ENCODE data around the gene FAN1. TPM values are rescaled to one million over a fixed set of nuclear protein-coding genes. Genes with fewer than 3 reads are reported as not detected.

The FAN1 gene
- total RNA-seq, 1 experiment from 2014 or later = 10.2 TPM

- CTCF ChIA-PET = no interaction called here
- no peaks in the 10 kb centered on the region for H3K36me3 ChIP-seq (ENCODE audit: low read depth)
Measured at GRCh38 chr15:30917013-30917412, 13.3 kb downstream of the FAN1 start.

GRCh38 chr15:30917675-30918074 lies 14.0 kb downstream of the FAN1 start:
- Histone ChIP-seq H2AFZ (no peak overlapping the region), H3K79me2 (ENCODE audit: low read depth) (no peaks in the 10 kb centered on the region), H3K9me2 (ENCODE audit: insufficient read depth) (no peaks in the 10 kb centered on the region), H3K27ac (no peak overlapping the region), H3F3A (ENCODE audit: insufficient read depth, low read depth) (no peaks in the 10 kb centered on the region), H3K9me3 (ENCODE audit: insufficient read depth, low read depth) (no peaks in the 10 kb centered on the region), H3K4me2 (no peak overlapping the region), H3K27me3 (ENCODE audit: insufficient read depth, low read depth) (no peaks in the 10 kb centered on the region), H3K4me3 (no peak overlapping the region), H3K36me3 (ENCODE audit: low read depth) (no peaks in the 10 kb centered on the region), H4K20me1 (ENCODE audit: insufficient read depth) (no peaks in the 10 kb centered on the region), H3K4me1 (replicated peaks; ENCODE audit: insufficient read depth) (no peaks in the 10 kb centered on the region)
- no peak for DNase-seq
- ChIA-PET CTCF (interaction anchor here (0.5 kb wide), 1 partner anchor 710 kb away, joined by 4 read pairs; no protein-coding TSS in a partner anchor), POLR2A (ENCODE audit: unreplicated experiment) (no interaction called here)
- intact Hi-C loops (cut with micrococcal nuclease; ENCODE audit: unreplicated experiment) = no loop called here
- no TSS peak for BruUV-seq (replicated peaks)
- TF ChIP-seq EZH2 (IDR thresholded peaks at IDR 0.05; ENCODE audit: low read depth) (no peak), CTCF (conservative IDR thresholded peaks at IDR 0.05) (no peak)

More at GRCh38 chr15:30917013-30917412, 13.3 kb downstream of the FAN1 start:
- Histone ChIP-seq H3K4me1 (replicated peaks; ENCODE audit: insufficient read depth) (no peaks in the 10 kb centered on the region), H2AFZ (no peak overlapping the region), H3K27ac (no peak overlapping the region), H3K4me2 (no peak overlapping the region), H3K79me2 (ENCODE audit: low read depth) (no peaks in the 10 kb centered on the region), H3K27me3 (ENCODE audit: insufficient read depth, low read depth) (no peaks in the 10 kb centered on the region), H3K4me3 (no peak overlapping the region), H3K9me2 (ENCODE audit: insufficient read depth) (no peaks in the 10 kb centered on the region), H3K9me3 (ENCODE audit: insufficient read depth, low read depth) (no peaks in the 10 kb centered on the region), H3F3A (ENCODE audit: insufficient read depth, low read depth) (no peaks in the 10 kb centered on the region), H4K20me1 (ENCODE audit: insufficient read depth) (no peaks in the 10 kb centered on the region)
- TF ChIP-seq EZH2 (IDR thresholded peaks at IDR 0.05; ENCODE audit: low read depth) = no peak
- no peak for TF ChIP-seq CTCF (conservative IDR thresholded peaks at IDR 0.05)
- intact Hi-C loops (cut with micrococcal nuclease; ENCODE audit: unreplicated experiment) = no loop called here
- no TSS peak for BruUV-seq (replicated peaks)
- POLR2A ChIA-PET (ENCODE audit: unreplicated experiment) = no interaction called here
- DNase-seq = no peak

- no peak for DNase-seq
- no peaks in the 10 kb centered on the region for H3K79me2 ChIP-seq (ENCODE audit: low read depth)
- ChIA-PET CTCF (interaction anchor here (0.5 kb wide), 1 partner anchor 710 kb away, joined by 4 read pairs; no protein-coding TSS in a partner anchor), POLR2A (ENCODE audit: unreplicated experiment) (no interaction called here)
- no peak overlapping the region for H3K27ac ChIP-seq
- no peaks in the 10 kb centered on the region for H3K9me3 ChIP-seq (ENCODE audit: insufficient read depth, low read depth)
- no peak overlapping the region for H2AFZ ChIP-seq
- no peak for TF ChIP-seq EZH2 (IDR thresholded peaks at IDR 0.05; ENCODE audit: low read depth)
- TF ChIP-seq CTCF (conservative IDR thresholded peaks at IDR 0.05) = no peak
- H3K9me2 ChIP-seq (ENCODE audit: insufficient read depth) = no peaks in the 10 kb centered on the region
- H3K4me2 ChIP-seq = no peak overlapping the region
- no TSS peak for BruUV-seq (replicated peaks)
- intact Hi-C loops (cut with micrococcal nuclease; ENCODE audit: unreplicated experiment) = no loop called here
- H3K27me3 ChIP-seq (ENCODE audit: insufficient read depth, low read depth) = no peaks in the 10 kb centered on the region
- H4K20me1 ChIP-seq (ENCODE audit: insufficient read depth) = no peaks in the 10 kb centered on the region
- H3K4me1 ChIP-seq (replicated peaks; ENCODE audit: insufficient read depth) = no peaks in the 10 kb centered on the region
- no peaks in the 10 kb centered on the region for H3F3A ChIP-seq (ENCODE audit: insufficient read depth, low read depth)
- H3K36me3 ChIP-seq (ENCODE audit: low read depth) = no peaks in the 10 kb centered on the region
- H3K4me3 ChIP-seq = no peak overlapping the region
Measured at GRCh38 chr15:30918366-30918765, 14.7 kb downstream of the FAN1 start.

Measured in PC-9 (cell line).